ENCODE results near the gene ZNF471. TPM values are rescaled to one million over a fixed set of nuclear protein-coding genes. Genes with fewer than 3 reads are reported as not detected.
A peak's percentile ranks its signal among the peaks of the same experiment; 100 is the strongest.

Gene ZNF471
- polyA plus RNA-seq, 1 donor from 2014 or later: 30.0 TPM

GRCh38 chr19:56508290-56508778 is 679 bp downstream of the ZNF471 start:
- H3K4me2 ChIP-seq (ENCODE audit: low read length): peak overlapping the region; percentile 75
- no peaks in the 10 kb centered on the region for H3K27me3 ChIP-seq (ENCODE audit: insufficient read depth, low read depth, low read length)
- no peaks in the 10 kb centered on the region for H3F3A ChIP-seq (ENCODE audit: insufficient read depth, low read length, poor library complexity, severe bottlenecking)
- H3K9me3 ChIP-seq (ENCODE audit: low read length): peaks cover 3% of the 10 kb centered on the region
- no peaks in the 10 kb centered on the region for H4K20me1 ChIP-seq (ENCODE audit: insufficient read depth)
- no peak for TF ChIP-seq MXI1 (conservative IDR thresholded peaks at IDR 0.05; ENCODE audit: poor library complexity, severe bottlenecking)
- TF ChIP-seq POLR2AphosphoS5 (IDR thresholded peaks at IDR 0.05): peak; percentile 0
- H2AFZ ChIP-seq (ENCODE audit: low read depth, low read length): peak overlapping the region; percentile 97
- H3K4me3 ChIP-seq (ENCODE audit: low read length): peak overlapping the region; percentile 79
- H3K27ac ChIP-seq (ENCODE audit: low read length): peak overlapping the region; percentile 93
- peaks cover 5% of the 10 kb centered on the region for H3K36me3 ChIP-seq (ENCODE audit: insufficient read depth, low read length)
- H3K9ac ChIP-seq (ENCODE audit: low read length): peak overlapping the region; percentile 92
- H3K79me2 ChIP-seq (replicated peaks; ENCODE audit: insufficient read depth, low read length): peaks cover 7% of the 10 kb centered on the region
- no peaks in the 10 kb centered on the region for H3K9me2 ChIP-seq (ENCODE audit: insufficient read depth, low read length)

GRCh38 chr19:56525214-56525860 is 17.7 kb downstream of the ZNF471 start:
- Histone ChIP-seq H3K36me3 (ENCODE audit: insufficient read depth, low read length) (peaks cover 6% of the 10 kb centered on the region), H3K4me3 (ENCODE audit: low read length) (no peak overlapping the region), H3K9me3 (ENCODE audit: low read length) (peaks cover 49% of the 10 kb centered on the region)

More at GRCh38 chr19:56525214-56525860, 17.7 kb downstream of the ZNF471 start:
- no peaks in the 10 kb centered on the region for H3K27me3 ChIP-seq (ENCODE audit: insufficient read depth, low read depth, low read length)
- H4K20me1 ChIP-seq (ENCODE audit: insufficient read depth): no peaks in the 10 kb centered on the region
- no peaks in the 10 kb centered on the region for H3F3A ChIP-seq (ENCODE audit: insufficient read depth, low read length, poor library complexity, severe bottlenecking)
- no peak overlapping the region for H3K9ac ChIP-seq (ENCODE audit: low read length)
- no peak overlapping the region for H3K27ac ChIP-seq (ENCODE audit: low read length)
- TF ChIP-seq POLR2AphosphoS5 (IDR thresholded peaks at IDR 0.05) (no peak), REST (IDR thresholded peaks at IDR 0.05; ENCODE audit: borderline replicate concordance) (no peak), TAF1 (IDR thresholded peaks at IDR 0.05; ENCODE audit: low read depth) (no peak), EP300 (conservative IDR thresholded peaks at IDR 0.05; ENCODE audit: poor library complexity, severe bottlenecking) (no peak), RAD21 (conservative IDR thresholded peaks at IDR 0.05) (no peak), CTCF (IDR thresholded peaks at IDR 0.05; ENCODE audit: poor library complexity, severe bottlenecking) (no peak), MXI1 (conservative IDR thresholded peaks at IDR 0.05; ENCODE audit: poor library complexity, severe bottlenecking) (no peak), EZH2 (IDR thresholded peaks at IDR 0.05; ENCODE audit: borderline replicate concordance, insufficient read depth, low read length, poor library complexity, severe bottlenecking) (no peak), SMC3 (conservative IDR thresholded peaks at IDR 0.05; ENCODE audit: poor library complexity) (no peak)
- H3K9me2 ChIP-seq (ENCODE audit: insufficient read depth, low read length): no peaks in the 10 kb centered on the region
- no peaks in the 10 kb centered on the region for H3K79me2 ChIP-seq (replicated peaks; ENCODE audit: insufficient read depth, low read length)
- H3K4me2 ChIP-seq (ENCODE audit: low read length): no peak overlapping the region
- no peak overlapping the region for H2AFZ ChIP-seq (ENCODE audit: low read depth, low read length)
